DOHH2 (cell line): ENCODE measurements around the gene UTP11.

Source experiments
- EZH2phosphoT487 ChIP-seq: fragments of 200-600 bp; sonication (generic); IDR thresholded peaks from 2 replicates; pipeline ENCODE4 v1.6.1; 2017; ENCODE audit warnings: borderline replicate concordance, mild to moderate bottlenecking, antibody characterized with exemption, low read length, moderate library complexity, mixed read lengths
- TF ChIP-seq, protein P1 (sequence below): fragments of 200-600 bp; sonication (generic); IDR thresholded peaks from one replicate; pipeline ENCODE4 v1.5.1; 2014; ENCODE audit warnings: antibody characterized with exemption, mild to moderate bottlenecking, low read depth, low read length; ENCODE audit not compliant: poor library complexity, severe bottlenecking

DNA sequence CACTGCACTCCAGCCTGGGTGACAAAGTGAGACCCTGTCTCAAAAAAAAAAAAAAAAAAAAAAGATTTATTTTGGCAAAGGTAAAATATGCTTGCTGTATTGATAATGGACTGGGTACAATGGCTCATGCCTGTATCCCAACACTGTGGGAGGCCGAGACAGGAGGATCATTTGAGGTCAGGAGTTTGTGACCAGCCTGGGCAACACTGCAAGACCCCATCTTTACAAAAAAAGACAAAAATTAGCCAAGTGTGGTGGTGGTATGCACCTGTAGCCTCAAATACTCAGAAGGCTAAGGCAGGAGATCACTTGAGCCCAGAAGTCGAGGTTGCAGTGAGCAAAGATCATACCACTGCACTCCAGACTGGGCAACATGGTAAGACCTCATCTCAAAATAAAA lies 29.0 kb upstream of the UTP11 start:
- TF ChIP-seq, protein P1, sequence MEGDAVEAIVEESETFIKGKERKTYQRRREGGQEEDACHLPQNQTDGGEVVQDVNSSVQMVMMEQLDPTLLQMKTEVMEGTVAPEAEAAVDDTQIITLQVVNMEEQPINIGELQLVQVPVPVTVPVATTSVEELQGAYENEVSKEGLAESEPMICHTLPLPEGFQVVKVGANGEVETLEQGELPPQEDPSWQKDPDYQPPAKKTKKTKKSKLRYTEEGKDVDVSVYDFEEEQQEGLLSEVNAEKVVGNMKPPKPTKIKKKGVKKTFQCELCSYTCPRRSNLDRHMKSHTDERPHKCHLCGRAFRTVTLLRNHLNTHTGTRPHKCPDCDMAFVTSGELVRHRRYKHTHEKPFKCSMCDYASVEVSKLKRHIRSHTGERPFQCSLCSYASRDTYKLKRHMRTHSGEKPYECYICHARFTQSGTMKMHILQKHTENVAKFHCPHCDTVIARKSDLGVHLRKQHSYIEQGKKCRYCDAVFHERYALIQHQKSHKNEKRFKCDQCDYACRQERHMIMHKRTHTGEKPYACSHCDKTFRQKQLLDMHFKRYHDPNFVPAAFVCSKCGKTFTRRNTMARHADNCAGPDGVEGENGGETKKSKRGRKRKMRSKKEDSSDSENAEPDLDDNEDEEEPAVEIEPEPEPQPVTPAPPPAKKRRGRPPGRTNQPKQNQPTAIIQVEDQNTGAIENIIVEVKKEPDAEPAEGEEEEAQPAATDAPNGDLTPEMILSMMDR = no peak
- TF ChIP-seq EZH2phosphoT487 = no peak
